HG03520 (cell line): ENCODE data around the gene PPP1R13B.

Experiments
- ATAC-seq: cut with Tn5 transposase; IDR thresholded peaks from one replicate; pipeline ENCODE4 v1.9.1; 2021; ENCODE audit warnings: mild to moderate bottlenecking, moderate library complexity; ENCODE audit not compliant: unreplicated experiment

PPP1R13B gene

GRCh38 chr14:103838117-103838516, 9.3 kb downstream of the PPP1R13B start:
- no peak for ATAC-seq

GRCh38 chr14:103836976-103837725, 10.2 kb downstream of the PPP1R13B start:
- no peak for ATAC-seq

- no peak for ATAC-seq
Observed at GRCh38 chr14:103834956-103835355, 12.4 kb downstream of the PPP1R13B start.

- no peak for ATAC-seq
Observed at GRCh38 chr14:103833711-103834110, 13.7 kb downstream of the PPP1R13B start.

- ATAC-seq: no peak
Observed at GRCh38 chr14:103832046-103832445, 15.3 kb downstream of the PPP1R13B start.

GRCh38 chr14:103830511-103831270, 16.7 kb downstream of the PPP1R13B start:
- no peak for ATAC-seq

- no peak for ATAC-seq
Observed at GRCh38 chr14:103828315-103828967, 18.9 kb downstream of the PPP1R13B start.

- no peak for ATAC-seq
Observed at GRCh38 chr14:103825101-103825500, 22.3 kb downstream of the PPP1R13B start.

GRCh38 chr14:103820908-103821307, 26.5 kb downstream of the PPP1R13B start:
- no peak for ATAC-seq

- ATAC-seq: no peak
Observed at GRCh38 chr14:103820382-103820781, 27.0 kb downstream of the PPP1R13B start.

GRCh38 chr14:103819503-103820307, 27.7 kb downstream of the PPP1R13B start:
- ATAC-seq: no peak

GRCh38 chr14:103818870-103819269, 28.5 kb downstream of the PPP1R13B start:
- ATAC-seq: no peak

GRCh38 chr14:103818422-103818821, 29.0 kb downstream of the PPP1R13B start:
- ATAC-seq: no peak

- ATAC-seq: no peak
Observed at GRCh38 chr14:103817595-103817994, 29.8 kb downstream of the PPP1R13B start.

GRCh38 chr14:103816991-103817390, 30.4 kb downstream of the PPP1R13B start:
- ATAC-seq: no peak

GRCh38 chr14:103815253-103815652, 32.1 kb downstream of the PPP1R13B start:
- ATAC-seq: no peak

GRCh38 chr14:103811189-103811588, 36.2 kb downstream of the PPP1R13B start:
- no peak for ATAC-seq

GRCh38 chr14:103808403-103809001, 38.9 kb downstream of the PPP1R13B start:
- ATAC-seq: no peak

GRCh38 chr14:103806805-103807204, 40.6 kb downstream of the PPP1R13B start:
- no peak for ATAC-seq

GRCh38 chr14:103805708-103806107, 41.7 kb downstream of the PPP1R13B start:
- ATAC-seq: no peak
